ENCODE data around the gene VWA8.
A peak's percentile ranks its signal among the peaks of the same experiment; 100 is the strongest.
"Not testable (repeated sequence)": the region's sequence is repeated elsewhere in the genome, so short reads cannot be mapped to it uniquely, and the experiment has no call there.

VWA8 gene

GRCh38 chr13:41643507-41643906, 317.4 kb downstream of the VWA8 start:
- no peak for TF ChIP-seq CTCF (IDR thresholded peaks at IDR 0.05; ENCODE audit: low read depth, low read length)
- H3K4me3 ChIP-seq (replicated peaks in 1 of 2; ENCODE audit: low read depth in 2 of 2, low read length in 2 of 2) = no peak overlapping the region

GRCh38 chr13:41641961-41642360, 318.9 kb downstream of the VWA8 start:
- H3K4me3 ChIP-seq (replicated peaks in 1 of 2; ENCODE audit: low read depth in 2 of 2, low read length in 2 of 2) = no peak overlapping the region
- no peak for DNase-seq (ENCODE audit: low read depth in 2 of 2)
- no peak for TF ChIP-seq CTCF (IDR thresholded peaks at IDR 0.05; ENCODE audit: low read depth, low read length)

More at GRCh38 chr13:41643507-41643906, 317.4 kb downstream of the VWA8 start:
- no peak for DNase-seq (ENCODE audit: low read depth in 2 of 2)

GRCh38 chr13:41641429-41641828, 319.5 kb downstream of the VWA8 start:
- no peak overlapping the region for H3K4me3 ChIP-seq (replicated peaks in 1 of 2; ENCODE audit: low read depth in 2 of 2, low read length in 2 of 2)
- no peak for DNase-seq (ENCODE audit: low read depth in 2 of 2)
- TF ChIP-seq CTCF (IDR thresholded peaks at IDR 0.05; ENCODE audit: low read depth, low read length) = no peak

GRCh38 chr13:41639955-41640780, 320.7 kb downstream of the VWA8 start:
- peak; percentile 59 to 69 for DNase-seq (ENCODE audit: low read depth in 2 of 2)
- TF ChIP-seq CTCF (IDR thresholded peaks at IDR 0.05; ENCODE audit: low read depth, low read length) = no peak
- H3K4me3 ChIP-seq (replicated peaks in 1 of 2; ENCODE audit: low read depth in 2 of 2, low read length in 2 of 2) = no peak overlapping the region

- H3K4me3 ChIP-seq (replicated peaks in 1 of 2; ENCODE audit: low read depth in 2 of 2, low read length in 2 of 2) = no peak overlapping the region
- no peak for TF ChIP-seq CTCF (IDR thresholded peaks at IDR 0.05; ENCODE audit: low read depth, low read length)
- DNase-seq (ENCODE audit: low read depth in 2 of 2) = no peak
Observed at GRCh38 chr13:41639237-41639904, 321.5 kb downstream of the VWA8 start.

GRCh38 chr13:41637586-41637985, 323.3 kb downstream of the VWA8 start:
- TF ChIP-seq CTCF (IDR thresholded peaks at IDR 0.05; ENCODE audit: low read depth, low read length) = no peak
- DNase-seq (ENCODE audit: low read depth in 2 of 2) = no peak
- no peak overlapping the region for H3K4me3 ChIP-seq (replicated peaks in 1 of 2; ENCODE audit: low read depth in 2 of 2, low read length in 2 of 2)

- not testable (repeated sequence) for DNase-seq (ENCODE audit: low read depth in 2 of 2); H3K4me3 ChIP-seq (replicated peaks in 1 of 2; ENCODE audit: low read depth in 2 of 2, low read length in 2 of 2)
Observed at GRCh38 chr13:41637032-41637431, 323.9 kb downstream of the VWA8 start.

- DNase-seq (ENCODE audit: low read depth in 2 of 2); H3K4me3 ChIP-seq (replicated peaks in 1 of 2; ENCODE audit: low read depth in 2 of 2, low read length in 2 of 2): not testable (repeated sequence)
Observed at GRCh38 chr13:41636590-41636989, 324.3 kb downstream of the VWA8 start.
